Measurements from ENCODE around the gene ZSCAN2. TPM values are rescaled to one million over a fixed set of nuclear protein-coding genes. Genes with fewer than 3 reads are reported as not detected.
A peak's percentile ranks its signal among the peaks of the same experiment; 100 is the strongest.

The ZSCAN2 gene
- total RNA-seq, 1 donor from 2014 or later = 26.2 TPM

GRCh38 chr15:84597296-84597695, 3.5 kb upstream of the ZSCAN2 start:
- peak overlapping the region; percentile 82 for H3K27ac Mint-ChIP-seq

GRCh38 chr15:84598250-84598649, 2.6 kb upstream of the ZSCAN2 start:
- no peak for TF ChIP-seq CTCF (conservative IDR thresholded peaks at IDR 0.05)
- Mint-ChIP-seq H3K4me1 (ENCODE audit: unreplicated experiment) (peaks cover 5% of the 10 kb centered on the region), H3K27me3 (peaks cover 10% of the 10 kb centered on the region), H3K4me3 (no peak overlapping the region), H3K9me3 (no peaks in the 10 kb centered on the region), H3K27ac (no peak overlapping the region), H3K36me3 (peaks cover 4% of the 10 kb centered on the region)
- DNase-seq (ENCODE audit: extremely low spot score, unreplicated experiment) = no peak

More at GRCh38 chr15:84597296-84597695, 3.5 kb upstream of the ZSCAN2 start:
- no peak for DNase-seq (ENCODE audit: extremely low spot score, unreplicated experiment)
- H3K27me3 Mint-ChIP-seq = peaks cover 14% of the 10 kb centered on the region
- TF ChIP-seq CTCF (conservative IDR thresholded peaks at IDR 0.05) = no peak
- no peaks in the 10 kb centered on the region for H3K4me1 Mint-ChIP-seq (ENCODE audit: unreplicated experiment)
- no peaks in the 10 kb centered on the region for H3K36me3 Mint-ChIP-seq
- no peaks in the 10 kb centered on the region for H3K9me3 Mint-ChIP-seq
- H3K4me3 Mint-ChIP-seq = peak overlapping the region; percentile 83

GRCh38 chr15:84598993-84599392, 1.8 kb upstream of the ZSCAN2 start:
- DNase-seq (ENCODE audit: extremely low spot score, unreplicated experiment) = no peak
- H3K27me3 Mint-ChIP-seq = peaks cover 7% of the 10 kb centered on the region
- peak overlapping the region; percentile 77 for H3K4me3 Mint-ChIP-seq
- H3K27ac Mint-ChIP-seq = peak overlapping the region; percentile 24
- peak; percentile 75 for TF ChIP-seq CTCF (conservative IDR thresholded peaks at IDR 0.05)
- H3K9me3 Mint-ChIP-seq = no peaks in the 10 kb centered on the region
- peaks cover 8% of the 10 kb centered on the region for H3K36me3 Mint-ChIP-seq
- H3K4me1 Mint-ChIP-seq (ENCODE audit: unreplicated experiment) = peaks cover 9% of the 10 kb centered on the region

- peak overlapping the region; percentile 95 for H3K4me3 Mint-ChIP-seq
- peaks cover 13% of the 10 kb centered on the region for H3K36me3 Mint-ChIP-seq
- no peak for DNase-seq (ENCODE audit: extremely low spot score, unreplicated experiment)
- no peak for TF ChIP-seq CTCF (conservative IDR thresholded peaks at IDR 0.05)
- peak overlapping the region; percentile 88 for H3K27ac Mint-ChIP-seq
- H3K27me3 Mint-ChIP-seq = peaks cover 3% of the 10 kb centered on the region
- peaks cover 14% of the 10 kb centered on the region for H3K4me1 Mint-ChIP-seq (ENCODE audit: unreplicated experiment)
- H3K9me3 Mint-ChIP-seq = no peaks in the 10 kb centered on the region
Observed at GRCh38 chr15:84599906-84600305, 903 bp upstream of the ZSCAN2 start.

- Mint-ChIP-seq H3K9me3 (no peaks in the 10 kb centered on the region), H3K36me3 (peaks cover 17% of the 10 kb centered on the region), H3K4me3 (peak overlapping the region; percentile 95), H3K4me1 (ENCODE audit: unreplicated experiment) (peaks cover 17% of the 10 kb centered on the region), H3K27me3 (peaks cover 3% of the 10 kb centered on the region), H3K27ac (peak overlapping the region; percentile 88)
- no peak for TF ChIP-seq CTCF (conservative IDR thresholded peaks at IDR 0.05)
- DNase-seq (ENCODE audit: extremely low spot score, unreplicated experiment) = peak; percentile 77
Observed at GRCh38 chr15:84600331-84600686, 500 bp upstream of the ZSCAN2 start.

- Mint-ChIP-seq H3K27ac (peak overlapping the region; percentile 88), H3K9me3 (no peaks in the 10 kb centered on the region), H3K4me1 (ENCODE audit: unreplicated experiment) (peaks cover 28% of the 10 kb centered on the region), H3K27me3 (peaks cover 3% of the 10 kb centered on the region), H3K36me3 (peaks cover 24% of the 10 kb centered on the region), H3K4me3 (peak overlapping the region; percentile 95)
- DNase-seq (ENCODE audit: extremely low spot score, unreplicated experiment) = no peak
- no peak for TF ChIP-seq CTCF (conservative IDR thresholded peaks at IDR 0.05)
Observed at GRCh38 chr15:84601555-84601838, 688 bp downstream of the ZSCAN2 start.
